Activated naive CD8-positive, alpha-beta T cell treated with anti-CD3 and anti-CD28 coated beads for 36 hours (primary cell): ENCODE measurements around the gene THAP7. TPM values are rescaled to one million over a fixed set of nuclear protein-coding genes. Genes with fewer than 3 reads are reported as not detected.
"Not testable (repeated sequence)": the region's sequence is repeated elsewhere in the genome, so short reads cannot be mapped to it uniquely, and the experiment has no call there.

Experiments used
- DNase-seq: peaks from one replicate; pipeline ENCODE4 v3.0.0; 2021
- H3K27ac Mint-ChIP-seq: one replicate; pipeline ENCODE4 v1.8.0; 2022; ENCODE audit warnings: mild to moderate bottlenecking, moderate library complexity, mixed read lengths
- H3K27me3 Mint-ChIP-seq: one replicate; pipeline ENCODE4 v1.8.0; 2022; ENCODE audit warnings: mild to moderate bottlenecking, mixed read lengths
- H3K36me3 Mint-ChIP-seq: one replicate; pipeline ENCODE4 v1.8.0; 2021; ENCODE audit warnings: mild to moderate bottlenecking, mixed read lengths
- H3K4me1 Mint-ChIP-seq: one replicate; pipeline ENCODE4 v1.8.0; 2021; ENCODE audit warnings: mixed read lengths
- H3K4me3 Mint-ChIP-seq: one replicate; pipeline ENCODE4 v1.8.0; 2022; ENCODE audit warnings: mild to moderate bottlenecking, moderate library complexity, mixed read lengths
- H3K9me3 Mint-ChIP-seq: one replicate; pipeline ENCODE4 v1.8.0; 2022; ENCODE audit warnings: mixed read lengths
- total RNA-seq, 2 experiments: library from RNA; stranded (reverse); gene quantifications; one replicate each; pipeline ENCODE4 v1.2.3, GENCODE V29; 2021

The THAP7 gene
- total RNA-seq: 10 to 100 TPM; 34.3 to 34.5 TPM

GRCh38 chr22:21001601-21002325, at the start of gene THAP7:
Gene THAP7, minus strand, starts transcription at chr22:21002118. Its CDS starts 207 bp downstream, at chr22:21001911.
- DNase-seq: peak; percentile 97
- Mint-ChIP-seq H3K36me3 (peaks cover 11% of the 10 kb centered on the region), H3K4me1 (peaks cover 18% of the 10 kb centered on the region), H3K27me3 (no peaks in the 10 kb centered on the region), H3K27ac (peak within 1 kb of the TSS; percentile 99), H3K4me3 (peak within 1 kb of the TSS; percentile 95), H3K9me3 (no peaks in the 10 kb centered on the region)

GRCh38 chr22:21051145-21051830, 49.4 kb upstream of the THAP7 start:
- Mint-ChIP-seq H3K36me3 (no peaks in the 10 kb centered on the region), H3K27me3 (peaks cover 5% of the 10 kb centered on the region), H3K9me3 (no peaks in the 10 kb centered on the region), H3K4me1 (peaks cover 10% of the 10 kb centered on the region), H3K4me3 (no peak overlapping the region), H3K27ac (no peak overlapping the region)
- DNase-seq: no peak

GRCh38 chr22:21048965-21049364, 47.0 kb upstream of the THAP7 start:
- not testable (repeated sequence) for H3K4me3 Mint-ChIP-seq, H3K9me3 Mint-ChIP-seq, DNase-seq, H3K36me3 Mint-ChIP-seq, H3K27ac Mint-ChIP-seq
- Mint-ChIP-seq H3K4me1 (peaks cover 15% of the 10 kb centered on the region), H3K27me3 (peaks cover 18% of the 10 kb centered on the region)

- H3K4me3 Mint-ChIP-seq, H3K27ac Mint-ChIP-seq, H3K36me3 Mint-ChIP-seq, DNase-seq, H3K9me3 Mint-ChIP-seq: not testable (repeated sequence)
- peaks cover 24% of the 10 kb centered on the region for H3K27me3 Mint-ChIP-seq
- peaks cover 16% of the 10 kb centered on the region for H3K4me1 Mint-ChIP-seq
These were observed 46.5 kb upstream of the THAP7 start for GRCh38 chr22:21048448-21048847.

GRCh38 chr22:21047730-21048129, 45.8 kb upstream of the THAP7 start:
- Mint-ChIP-seq H3K27me3 (peaks cover 30% of the 10 kb centered on the region), H3K4me3 (no peak overlapping the region)

GRCh38 chr22:21047035-21047661, 45.2 kb upstream of the THAP7 start:
- DNase-seq: no peak
- Mint-ChIP-seq H3K4me3 (no peak overlapping the region), H3K9me3 (no peaks in the 10 kb centered on the region), H3K36me3 (no peaks in the 10 kb centered on the region), H3K27ac (no peak overlapping the region), H3K27me3 (peaks cover 36% of the 10 kb centered on the region), H3K4me1 (peaks cover 17% of the 10 kb centered on the region)

More at GRCh38 chr22:21047730-21048129, 45.8 kb upstream of the THAP7 start:
- DNase-seq: no peak
- peaks cover 17% of the 10 kb centered on the region for H3K4me1 Mint-ChIP-seq
- no peaks in the 10 kb centered on the region for H3K36me3 Mint-ChIP-seq
- H3K9me3 Mint-ChIP-seq: no peaks in the 10 kb centered on the region
- H3K27ac Mint-ChIP-seq: no peak overlapping the region

GRCh38 chr22:21045585-21046294, 43.8 kb upstream of the THAP7 start, which contains the start of gene LRRC74B:
Gene LRRC74B, plus strand, starts transcription at chr22:21045946. Its CDS starts 41 bp downstream, at chr22:21045987.
- peak within 1 kb of the TSS; percentile 68 for H3K4me3 Mint-ChIP-seq
- H3K27me3 Mint-ChIP-seq: peaks cover 37% of the 10 kb centered on the region
- peak within 1 kb of the TSS; percentile 39 for H3K27ac Mint-ChIP-seq

GRCh38 chr22:21044931-21045584, 43.1 kb upstream of the THAP7 start:
- H3K4me3 Mint-ChIP-seq: peak overlapping the region; percentile 68
- peaks cover 37% of the 10 kb centered on the region for H3K27me3 Mint-ChIP-seq
- H3K4me1 Mint-ChIP-seq: peaks cover 15% of the 10 kb centered on the region
- no peaks in the 10 kb centered on the region for H3K36me3 Mint-ChIP-seq
- H3K27ac Mint-ChIP-seq: no peak overlapping the region
- no peak for DNase-seq
- no peaks in the 10 kb centered on the region for H3K9me3 Mint-ChIP-seq

More at GRCh38 chr22:21045585-21046294, 43.8 kb upstream of the THAP7 start, which contains the start of gene LRRC74B:
- Mint-ChIP-seq H3K9me3 (no peaks in the 10 kb centered on the region), H3K4me1 (peaks cover 15% of the 10 kb centered on the region), H3K36me3 (no peaks in the 10 kb centered on the region)
- peak; percentile 85 for DNase-seq

GRCh38 chr22:21043860-21044535, 42.1 kb upstream of the THAP7 start:
- no peak overlapping the region for H3K4me3 Mint-ChIP-seq
- H3K9me3 Mint-ChIP-seq: no peaks in the 10 kb centered on the region
- H3K27ac Mint-ChIP-seq: no peak overlapping the region
- H3K36me3 Mint-ChIP-seq: no peaks in the 10 kb centered on the region
- peaks cover 37% of the 10 kb centered on the region for H3K27me3 Mint-ChIP-seq
- H3K4me1 Mint-ChIP-seq: peaks cover 15% of the 10 kb centered on the region
- no peak for DNase-seq

GRCh38 chr22:21042978-21043859, 41.3 kb upstream of the THAP7 start:
- Mint-ChIP-seq H3K36me3 (no peaks in the 10 kb centered on the region), H3K27ac (no peak overlapping the region), H3K4me1 (peaks cover 15% of the 10 kb centered on the region), H3K4me3 (no peak overlapping the region), H3K9me3 (no peaks in the 10 kb centered on the region), H3K27me3 (peaks cover 37% of the 10 kb centered on the region)
- no peak for DNase-seq

- Mint-ChIP-seq H3K9me3 (no peaks in the 10 kb centered on the region), H3K27me3 (peaks cover 37% of the 10 kb centered on the region), H3K4me3 (no peak overlapping the region), H3K4me1 (peaks cover 15% of the 10 kb centered on the region), H3K27ac (no peak overlapping the region), H3K36me3 (no peaks in the 10 kb centered on the region)
- no peak for DNase-seq
These were observed 40.0 kb upstream of the THAP7 start for GRCh38 chr22:21041937-21042336.

GRCh38 chr22:21039158-21039557, 37.2 kb upstream of the THAP7 start:
- H3K4me3 Mint-ChIP-seq, H3K36me3 Mint-ChIP-seq, H3K9me3 Mint-ChIP-seq, H3K4me1 Mint-ChIP-seq, H3K27ac Mint-ChIP-seq, DNase-seq: not testable (repeated sequence)
- peaks cover 20% of the 10 kb centered on the region for H3K27me3 Mint-ChIP-seq

GRCh38 chr22:21038405-21038804, 36.5 kb upstream of the THAP7 start:
- no peaks in the 10 kb centered on the region for H3K9me3 Mint-ChIP-seq
- no peak overlapping the region for H3K4me3 Mint-ChIP-seq
- H3K27ac Mint-ChIP-seq: no peak overlapping the region
- H3K27me3 Mint-ChIP-seq: peaks cover 13% of the 10 kb centered on the region
- DNase-seq: no peak
- peaks cover 3% of the 10 kb centered on the region for H3K4me1 Mint-ChIP-seq
- no peaks in the 10 kb centered on the region for H3K36me3 Mint-ChIP-seq
